GM21529 (cell line): ENCODE measurements around the gene ABCC3.
"Not testable (repeated sequence)": the region's sequence is repeated elsewhere in the genome, so short reads cannot be mapped to it uniquely, and the experiment has no call there.

Experiments used
- ATAC-seq: cut with Tn5 transposase; IDR thresholded peaks from one replicate; pipeline ENCODE4 v1.9.1; 2021; ENCODE audit not compliant: unreplicated experiment

ABCC3 gene

GRCh38 chr17:50697062-50697461, 62.4 kb downstream of the ABCC3 start:
- no peak for ATAC-seq

DNA sequence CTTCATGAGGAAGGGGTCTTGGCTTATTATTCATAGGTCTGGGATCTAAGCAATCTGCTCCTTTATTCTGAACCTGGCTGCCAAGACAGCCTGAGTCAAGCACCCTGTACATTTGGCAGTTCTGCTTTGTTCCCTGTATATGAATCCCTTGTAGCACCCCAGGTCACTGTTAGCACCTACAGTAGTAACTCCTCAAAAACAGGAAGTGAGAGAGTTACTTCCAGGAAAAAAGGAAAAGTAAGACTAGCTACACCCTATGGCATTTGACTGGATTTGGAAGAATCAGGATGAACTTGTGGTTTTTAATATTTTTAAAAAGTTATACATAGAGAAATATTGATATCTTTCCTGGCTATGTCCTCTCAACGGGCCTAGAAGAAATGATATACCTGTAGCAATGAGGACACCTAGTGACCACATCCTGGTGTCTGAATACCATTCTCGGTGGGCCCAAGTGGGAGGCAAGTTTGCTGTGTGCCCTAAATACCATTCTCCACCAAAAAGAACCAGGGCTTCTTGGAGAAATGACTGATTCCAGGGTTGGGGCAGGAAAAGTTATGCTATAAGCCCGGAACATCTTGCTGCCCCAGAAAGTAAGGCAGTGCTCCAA, 63.1 kb downstream of the ABCC3 start:
- ATAC-seq: no peak

DNA sequence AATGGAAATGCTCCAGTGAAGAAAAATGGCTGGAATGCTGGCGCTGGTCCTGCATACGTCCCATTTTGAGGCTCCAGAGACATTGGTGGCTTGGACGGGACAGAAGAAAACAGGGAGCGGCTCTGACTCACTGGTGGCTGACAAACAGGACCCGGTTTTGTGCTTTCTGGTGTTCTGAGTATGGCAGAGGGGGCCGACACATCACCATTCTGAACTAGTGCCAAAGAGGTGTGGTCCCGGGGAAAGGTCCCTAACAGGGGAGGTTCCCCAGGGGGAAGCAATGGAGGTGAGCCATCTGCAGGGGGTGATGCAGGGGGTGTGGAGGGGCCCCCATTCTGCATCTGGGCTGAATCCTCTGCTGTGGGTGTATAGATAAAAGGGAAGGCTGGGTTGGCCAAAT, 64.7 kb downstream of the ABCC3 start:
- ATAC-seq: no peak

GRCh38 chr17:50703162-50703561, 68.5 kb downstream of the ABCC3 start:
- no peak for ATAC-seq

- ATAC-seq: peak; percentile 81
Measured at GRCh38 chr17:50707289-50708049, 72.8 kb downstream of the ABCC3 start, which contains the start of gene ANKRD40. ANKRD40 (minus strand) TSS chr17:50707914; CDS start chr17:50707654, 260 bp downstream.

GRCh38 chr17:50708050-50709000, 73.6 kb downstream of the ABCC3 start:
- no peak for ATAC-seq

DNA sequence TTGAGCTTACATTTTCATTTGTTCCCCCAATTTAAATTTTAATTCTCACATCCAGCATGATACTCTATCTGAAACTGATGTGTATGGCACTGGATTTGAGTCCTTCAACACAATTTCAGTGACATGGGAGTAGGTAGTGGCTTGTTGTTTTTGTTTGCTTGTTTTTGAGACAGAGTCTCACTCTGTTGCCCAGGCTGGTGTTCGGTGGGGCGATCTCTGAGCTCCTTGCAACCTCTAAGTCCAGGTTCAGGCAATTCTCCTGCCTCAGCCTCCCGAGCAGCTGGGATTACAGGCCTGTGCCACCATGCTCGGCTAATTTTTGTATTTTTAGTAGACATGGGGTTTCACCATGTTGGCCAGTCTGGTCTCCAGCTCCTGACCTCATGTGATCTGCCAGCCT, 74.4 kb downstream of the ABCC3 start:
- not testable (repeated sequence) for ATAC-seq

DNA sequence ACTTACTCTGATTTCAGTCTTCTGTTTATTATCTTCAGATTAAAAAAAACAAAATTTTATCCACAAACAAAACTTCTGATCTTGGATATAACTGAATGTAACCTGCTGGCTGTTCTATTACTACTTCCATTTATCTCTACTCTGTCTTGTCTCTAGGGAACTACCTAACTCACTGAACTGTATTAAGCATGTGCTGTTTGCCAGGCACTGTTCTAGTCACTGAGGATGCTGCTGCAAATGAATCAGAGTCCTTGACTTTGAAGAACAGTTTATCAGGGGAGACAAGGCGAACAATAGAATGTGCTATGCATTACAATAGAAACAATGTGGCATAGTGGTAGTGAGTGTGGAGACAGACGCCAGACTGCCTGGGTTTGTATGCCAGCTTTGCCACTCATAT, 75.3 kb downstream of the ABCC3 start:
- no peak for ATAC-seq

GRCh38 chr17:50710650-50711049, 76.0 kb downstream of the ABCC3 start:
- no peak for ATAC-seq

DNA sequence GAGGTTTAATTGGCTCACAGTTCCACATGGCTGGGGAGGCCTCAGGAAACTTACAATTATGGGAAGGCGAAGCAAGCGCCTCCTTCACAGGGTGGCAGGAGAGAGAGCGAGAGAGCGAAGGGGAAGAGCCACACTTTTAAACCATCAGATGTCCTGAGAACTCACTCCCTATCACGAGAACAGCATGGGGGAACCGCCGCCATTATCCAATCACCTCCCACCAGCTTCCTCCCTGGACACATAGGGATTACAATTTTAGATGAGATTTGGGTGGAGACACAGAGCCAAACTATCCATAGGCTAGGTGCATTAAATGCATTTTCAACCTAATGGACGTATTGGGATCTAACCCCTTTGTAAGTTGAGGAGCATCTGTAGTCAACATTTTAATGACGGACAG, 78.0 kb downstream of the ABCC3 start:
- no peak for ATAC-seq

DNA sequence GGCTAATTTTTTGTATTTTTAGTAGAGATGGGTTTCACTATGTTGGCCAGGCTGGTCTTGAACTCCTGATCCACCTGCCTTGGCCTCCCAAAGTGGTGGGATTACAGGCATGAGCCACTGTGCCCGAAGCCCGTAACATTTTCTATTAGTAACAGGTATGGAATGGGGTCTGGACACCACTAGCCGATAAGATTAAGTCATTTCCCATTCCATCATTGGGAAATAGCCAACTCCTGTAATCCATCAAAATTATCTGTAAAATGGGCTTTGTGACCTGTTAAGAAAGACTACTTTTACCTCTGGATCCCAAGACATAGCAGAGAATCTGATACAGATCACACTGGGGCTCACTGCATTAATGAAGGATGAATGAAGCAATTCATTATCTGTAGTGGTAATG, 80.8 kb downstream of the ABCC3 start:
- no peak for ATAC-seq

DNA sequence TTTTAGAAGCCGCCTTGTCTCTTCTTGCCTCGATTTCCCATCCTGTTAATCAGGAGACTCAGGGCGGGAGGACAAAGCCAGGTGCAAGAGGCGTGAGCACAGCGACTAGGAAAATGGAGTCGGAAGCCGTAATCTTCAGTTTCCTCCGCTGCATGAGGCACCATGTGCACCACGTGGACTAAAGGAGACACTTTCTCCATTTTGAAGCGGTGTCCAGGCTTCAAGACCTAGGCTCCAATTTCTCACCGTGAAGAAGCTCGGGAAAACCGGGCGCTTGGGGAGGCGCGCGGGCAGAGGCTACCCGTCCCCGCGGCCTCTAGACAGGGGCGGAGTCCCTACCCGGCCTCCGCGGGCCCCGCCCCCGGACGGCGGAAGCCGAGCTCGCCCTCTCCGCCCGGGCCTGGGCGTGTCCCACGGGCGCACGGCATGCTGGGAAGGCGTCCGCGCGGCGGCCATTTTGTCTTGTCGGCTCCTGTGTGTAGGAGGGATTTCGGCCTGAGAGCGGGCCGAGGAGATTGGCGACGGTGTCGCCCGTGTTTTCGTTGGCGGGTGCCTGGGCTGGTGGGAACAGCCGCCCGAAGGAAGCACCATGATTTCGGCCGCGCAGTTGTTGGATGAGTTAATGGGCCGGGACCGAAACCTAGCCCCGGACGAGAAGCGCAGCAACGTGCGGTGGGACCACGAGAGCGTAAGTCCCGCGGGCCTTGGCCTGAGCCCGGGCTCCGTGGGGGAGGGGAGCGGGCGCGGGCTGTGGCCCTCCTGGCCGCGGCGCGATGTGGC, 84.7 kb downstream of the ABCC3 start, which contains the start of gene LUC7L3:
TSS of gene LUC7L3 (plus strand) at position 460 of the 780 bp plus-strand sequence. CDS start at position 590, 130 bp downstream.
- peak; percentile 85 for ATAC-seq

GRCh38 chr17:50719924-50720794, 85.5 kb downstream of the ABCC3 start:
- ATAC-seq: no peak

DNA sequence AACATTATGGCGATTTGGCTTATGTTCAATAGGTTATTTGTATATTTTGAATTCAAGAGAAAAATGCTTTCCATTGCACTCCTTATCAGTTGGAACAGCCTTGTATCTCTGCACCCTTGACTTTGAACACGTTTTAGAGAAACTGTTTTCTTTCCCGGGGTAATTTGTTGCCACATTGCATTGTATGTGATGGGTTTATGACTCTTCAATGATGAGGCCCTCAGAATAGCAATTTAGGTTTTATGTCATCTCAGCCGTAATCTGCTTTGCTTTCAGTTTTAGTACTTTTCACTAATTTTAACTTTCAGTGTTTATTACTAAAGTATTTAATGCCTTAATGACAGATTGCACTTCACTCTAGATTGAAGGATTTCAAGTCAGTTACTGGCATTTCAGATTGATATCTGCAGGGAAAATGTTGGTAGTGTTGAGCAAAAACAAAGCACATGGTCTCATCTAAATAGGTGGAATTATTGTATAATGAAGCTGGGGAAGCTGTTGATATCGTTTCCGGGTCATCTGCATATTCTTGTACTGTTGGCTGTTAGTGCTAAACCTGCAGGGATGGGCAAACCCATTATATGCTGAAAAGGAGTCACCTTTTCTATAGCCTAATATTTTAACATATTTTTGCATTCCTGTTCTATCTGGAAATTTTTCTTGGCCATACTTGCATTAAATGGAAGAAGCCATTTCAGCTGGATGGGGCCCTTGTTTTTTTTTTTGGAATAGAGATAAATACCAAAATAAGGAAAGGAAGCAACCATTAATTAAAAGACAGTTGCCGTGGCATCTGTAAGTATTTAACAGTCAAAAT, 86.7 kb downstream of the ABCC3 start:
- no peak for ATAC-seq

DNA sequence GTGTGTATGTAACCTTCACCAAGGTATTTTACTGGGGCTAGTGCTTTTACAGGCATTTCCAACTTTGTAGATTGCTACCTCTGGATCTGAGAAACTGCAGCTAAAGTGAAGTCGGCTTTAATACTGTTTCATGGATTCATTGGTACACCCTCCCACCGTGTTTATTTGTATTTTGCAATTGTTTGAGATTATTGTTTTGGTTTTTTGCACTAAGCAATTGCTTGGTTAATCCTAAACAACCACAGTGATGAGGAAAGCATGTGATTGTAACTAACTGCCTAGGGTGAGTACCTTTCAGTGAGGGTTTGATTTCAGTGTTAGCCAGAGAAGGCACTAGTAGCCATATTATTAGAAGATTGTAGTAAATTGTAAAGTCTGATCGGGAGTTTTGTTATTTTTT, 88.1 kb downstream of the ABCC3 start:
- ATAC-seq: no peak

- not testable (repeated sequence) for ATAC-seq
Measured at GRCh38 chr17:50724622-50725021, 89.9 kb downstream of the ABCC3 start.

DNA sequence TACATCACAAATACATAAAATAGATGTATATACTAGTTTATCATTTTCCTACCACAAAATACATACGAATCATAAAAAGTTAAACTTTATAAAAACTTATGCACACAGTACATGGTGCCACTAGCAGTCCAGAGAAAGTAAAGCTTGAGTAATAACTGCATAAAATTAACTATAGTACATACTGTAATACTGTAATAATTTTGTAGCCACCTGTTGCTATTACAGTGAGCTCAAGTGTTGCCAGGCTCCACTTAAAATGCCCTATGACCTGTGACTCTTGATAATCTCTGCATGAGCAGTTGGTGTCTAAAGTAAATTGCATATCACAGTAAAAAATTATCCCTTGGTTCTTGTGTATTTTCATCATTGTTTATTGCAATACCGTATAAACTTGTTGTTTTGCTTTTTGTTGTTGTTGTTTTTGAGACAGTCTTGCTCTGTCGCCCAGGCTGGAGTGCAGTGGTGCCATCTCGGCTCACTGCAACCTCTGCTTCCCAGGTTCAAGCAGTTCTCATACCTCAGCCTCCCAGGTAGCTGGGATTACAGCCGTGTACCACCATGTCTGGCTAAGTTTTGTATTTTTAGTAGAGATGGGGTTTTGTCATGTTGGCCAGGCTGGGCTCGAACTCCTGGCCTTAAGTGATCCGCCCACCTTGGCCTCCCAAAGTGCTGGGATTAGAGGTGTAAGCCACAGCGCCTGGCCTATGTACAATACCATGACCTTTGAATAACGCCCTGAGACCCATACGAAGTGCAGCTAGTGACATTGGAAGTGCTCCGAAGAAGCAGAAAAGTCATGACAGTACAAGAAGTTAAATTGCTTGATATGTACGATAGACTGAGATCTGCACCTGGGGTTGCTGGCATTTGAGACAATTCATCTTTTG, 91.3 kb downstream of the ABCC3 start:
- no peak for ATAC-seq

DNA sequence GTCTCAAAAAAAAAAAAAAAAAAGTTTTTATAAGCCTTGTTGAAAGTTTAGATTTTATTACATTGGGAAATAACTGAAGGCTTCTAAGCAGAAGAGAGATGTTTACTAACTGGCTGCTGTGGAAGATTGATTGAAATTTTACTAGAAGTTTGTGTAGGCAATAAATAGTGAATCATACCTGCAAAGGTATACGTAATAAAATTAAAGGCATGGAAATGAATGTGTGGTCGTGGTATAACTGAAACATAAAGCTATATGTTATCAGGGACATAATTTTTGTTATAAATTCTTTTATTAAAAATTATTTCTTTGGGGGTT, 93.4 kb downstream of the ABCC3 start:
- ATAC-seq: no peak
